Suprapubic skin (tissue), 4 donors: ENCODE measurements around the gene M1AP.

Source experiments
- CTCF ChIP-seq, 2 donors: fragments of 200-600 bp in 1 of 2; fragments of 450-650 bp in 1 of 2; sonication (generic) in 1 of 2; IDR thresholded peaks; one replicate each; pipeline ENCODE4 v1.5.1; 2016 to 2019; ENCODE audit warnings: antibody characterized with exemption in 2 of 2, mild to moderate bottlenecking in 1 of 2, moderate library complexity in 1 of 2
- POLR2A ChIP-seq, 2 donors: fragments of 450-650 bp; IDR thresholded peaks; one replicate each; pipeline ENCODE4 v1.6.1; 2017; ENCODE audit warnings: antibody characterized with exemption in 2 of 2, mild to moderate bottlenecking in 2 of 2, moderate library complexity in 2 of 2
- POLR2AphosphoS5 ChIP-seq, 3 donors: sonication (generic); formaldehyde crosslinking; IDR thresholded peaks; one replicate each; pipeline ENCODE4 v1.6.1; 2017; ENCODE audit warnings: antibody characterized with exemption in 3 of 3

GRCh38 chr2:74603282-74604000 lies 44.7 kb downstream of the M1AP start:
- TF ChIP-seq POLR2A (IDR thresholded peaks at IDR 0.05) (no peak), CTCF (IDR thresholded peaks at IDR 0.05) (no peak), POLR2AphosphoS5 (IDR thresholded peaks at IDR 0.05) (no peak)
